Endothelial cell (in vitro differentiated cells): ENCODE data around the gene INSR. TPM values are rescaled to one million over a fixed set of nuclear protein-coding genes. Genes with fewer than 3 reads are reported as not detected.

Source experiments
- DNase-seq: peaks from one replicate; pipeline ENCODE4 v3.0.0; 2021; ENCODE audit warnings: low spot score
- H3K27ac Mint-ChIP-seq: one replicate; pipeline ENCODE4 v1.8.0; 2021; ENCODE audit warnings: mixed read lengths, inconsistent platforms; ENCODE audit not compliant: unreplicated experiment
- H3K27me3 Mint-ChIP-seq: one replicate; pipeline ENCODE4 v1.8.0; 2021; ENCODE audit warnings: mild to moderate bottlenecking, moderate library complexity, mixed read lengths, inconsistent platforms; ENCODE audit not compliant: unreplicated experiment
- H3K36me3 Mint-ChIP-seq: one replicate; pipeline ENCODE4 v1.8.0; 2021; ENCODE audit warnings: mild to moderate bottlenecking, low read depth, mixed read lengths, inconsistent platforms; ENCODE audit not compliant: unreplicated experiment
- H3K4me1 Mint-ChIP-seq: one replicate; pipeline ENCODE4 v1.8.0; 2021; ENCODE audit warnings: mild to moderate bottlenecking, mixed read lengths, inconsistent platforms; ENCODE audit not compliant: unreplicated experiment
- H3K4me3 Mint-ChIP-seq: one replicate; pipeline ENCODE4 v1.8.0; 2021; ENCODE audit warnings: mild to moderate bottlenecking, mixed read lengths, inconsistent platforms; ENCODE audit not compliant: unreplicated experiment
- H3K9me3 Mint-ChIP-seq: one replicate; pipeline ENCODE4 v1.8.0; 2021; ENCODE audit warnings: mixed read lengths, inconsistent platforms; ENCODE audit not compliant: unreplicated experiment
- total RNA-seq: library from RNA; stranded (reverse); fragmentation: NEBNext Ultra II Directional; extraction: Animal tissue kit (Norgen Biotek cat#: 25700); gene quantifications from one replicate; pipeline ENCODE4 v1.2.1, GENCODE V29; 2021; ENCODE audit not compliant: unreplicated experiment
- TF ChIP-seq, protein P1 (sequence below): fragments of 200-600 bp; sonication (generic); IDR thresholded peaks from one replicate; pipeline ENCODE4 v1.5.0; 2021; ENCODE audit warnings: antibody characterized with exemption; ENCODE audit not compliant: unreplicated experiment

The INSR gene
- total RNA-seq, 1 donor from 2014 or later: 28.9 TPM

DNA sequence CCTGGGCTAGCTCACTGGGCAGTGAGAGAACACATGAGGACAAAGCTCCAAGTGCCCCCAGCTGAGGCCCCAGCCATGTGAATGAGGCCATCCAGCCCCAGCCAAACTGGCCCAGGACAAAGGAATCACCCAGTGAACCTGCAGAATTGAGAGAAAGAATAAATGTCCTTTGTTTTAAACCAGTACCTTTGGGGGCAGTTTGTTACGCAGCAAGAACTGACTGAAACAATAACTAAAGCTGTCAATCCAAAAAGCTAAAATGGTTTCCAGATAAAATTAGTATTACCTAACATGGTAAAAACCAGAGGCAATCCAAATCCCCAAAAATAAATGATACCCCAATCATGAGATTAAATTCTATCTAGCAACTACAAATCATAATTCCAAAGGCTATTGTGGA is 155.1 kb downstream of the INSR start:
- Mint-ChIP-seq H3K36me3 (peaks cover 24% of the 10 kb centered on the region), H3K9me3 (no peaks in the 10 kb centered on the region), H3K4me1 (no peaks in the 10 kb centered on the region)

DNA sequence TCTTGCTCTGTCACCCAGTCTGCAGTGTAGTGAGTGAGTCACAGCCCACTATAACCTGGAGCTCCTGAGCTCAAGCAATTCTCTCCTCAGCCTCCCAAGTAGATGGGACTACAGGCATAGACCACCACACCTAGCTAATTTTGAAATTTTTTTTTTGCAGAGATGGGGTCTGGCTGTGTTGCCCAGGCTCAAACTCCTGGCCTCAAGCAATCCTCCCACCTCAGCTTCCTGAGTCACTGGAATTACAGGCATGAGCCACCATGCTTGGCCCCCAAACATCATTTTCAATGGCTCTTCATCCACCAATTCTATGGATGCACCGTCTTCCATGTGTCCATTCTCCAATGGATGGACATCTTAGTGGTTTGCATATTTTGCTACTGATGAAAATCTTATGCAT is 155.8 kb downstream of the INSR start:
- Mint-ChIP-seq H3K4me3 (no peak overlapping the region), H3K36me3 (peaks cover 24% of the 10 kb centered on the region), H3K27me3 (peaks cover 2% of the 10 kb centered on the region), H3K27ac (no peak overlapping the region), H3K4me1 (no peaks in the 10 kb centered on the region), H3K9me3 (no peaks in the 10 kb centered on the region)
- DNase-seq: no peak
- TF ChIP-seq, protein P1, sequence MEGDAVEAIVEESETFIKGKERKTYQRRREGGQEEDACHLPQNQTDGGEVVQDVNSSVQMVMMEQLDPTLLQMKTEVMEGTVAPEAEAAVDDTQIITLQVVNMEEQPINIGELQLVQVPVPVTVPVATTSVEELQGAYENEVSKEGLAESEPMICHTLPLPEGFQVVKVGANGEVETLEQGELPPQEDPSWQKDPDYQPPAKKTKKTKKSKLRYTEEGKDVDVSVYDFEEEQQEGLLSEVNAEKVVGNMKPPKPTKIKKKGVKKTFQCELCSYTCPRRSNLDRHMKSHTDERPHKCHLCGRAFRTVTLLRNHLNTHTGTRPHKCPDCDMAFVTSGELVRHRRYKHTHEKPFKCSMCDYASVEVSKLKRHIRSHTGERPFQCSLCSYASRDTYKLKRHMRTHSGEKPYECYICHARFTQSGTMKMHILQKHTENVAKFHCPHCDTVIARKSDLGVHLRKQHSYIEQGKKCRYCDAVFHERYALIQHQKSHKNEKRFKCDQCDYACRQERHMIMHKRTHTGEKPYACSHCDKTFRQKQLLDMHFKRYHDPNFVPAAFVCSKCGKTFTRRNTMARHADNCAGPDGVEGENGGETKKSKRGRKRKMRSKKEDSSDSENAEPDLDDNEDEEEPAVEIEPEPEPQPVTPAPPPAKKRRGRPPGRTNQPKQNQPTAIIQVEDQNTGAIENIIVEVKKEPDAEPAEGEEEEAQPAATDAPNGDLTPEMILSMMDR: no peak

More for the DNA sequence above, 155.1 kb downstream of the INSR start:
- TF ChIP-seq, protein P1: no peak
- H3K27ac Mint-ChIP-seq: no peak overlapping the region
- H3K27me3 Mint-ChIP-seq: peaks cover 2% of the 10 kb centered on the region
- no peak for DNase-seq
- no peak overlapping the region for H3K4me3 Mint-ChIP-seq

DNA sequence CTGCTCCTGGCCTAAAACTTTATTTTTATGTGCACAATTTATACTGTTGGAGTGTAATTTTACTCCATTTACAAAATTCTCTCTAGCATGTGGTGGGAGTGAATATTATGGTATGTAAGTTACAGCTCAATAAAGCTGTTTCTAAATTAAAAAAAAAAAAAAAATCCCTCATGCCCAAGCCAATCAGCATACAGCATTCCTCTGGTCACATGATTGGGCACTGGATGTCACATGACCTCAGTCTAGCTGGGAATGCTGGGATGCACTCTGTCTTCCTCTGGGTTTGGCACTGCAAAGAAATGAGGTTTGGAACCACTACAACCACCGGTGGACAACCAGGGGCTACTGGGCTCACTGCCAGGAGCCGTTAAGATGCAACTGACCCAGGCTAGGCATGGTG is 157.1 kb downstream of the INSR start:
- TF ChIP-seq, protein P1: no peak
- Mint-ChIP-seq H3K36me3 (peaks cover 21% of the 10 kb centered on the region), H3K27me3 (peaks cover 3% of the 10 kb centered on the region), H3K27ac (no peak overlapping the region), H3K4me1 (no peaks in the 10 kb centered on the region), H3K9me3 (no peaks in the 10 kb centered on the region), H3K4me3 (no peak overlapping the region)
- DNase-seq: no peak

DNA sequence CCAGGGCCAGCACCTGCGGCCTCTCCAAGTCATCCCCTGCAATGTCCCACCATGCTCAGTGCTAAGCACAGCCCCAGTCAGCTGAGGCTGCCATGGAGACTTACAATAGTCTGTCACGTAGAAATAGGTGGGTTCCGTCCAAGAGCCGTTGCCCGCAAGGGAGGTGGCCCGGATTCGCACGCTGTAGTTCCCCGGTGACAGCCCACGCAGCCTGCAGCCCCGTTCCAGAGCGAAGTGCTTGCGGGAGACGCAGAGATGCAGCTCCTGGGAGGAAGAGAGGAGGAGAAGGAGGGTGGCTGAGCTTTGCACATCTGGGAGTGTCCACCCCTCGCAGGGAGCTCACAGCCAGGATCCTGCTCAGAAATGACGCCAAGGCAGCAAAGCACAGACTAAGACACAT is 162.2 kb downstream of the INSR start:
- H3K27me3 Mint-ChIP-seq: peaks cover 5% of the 10 kb centered on the region
- no peaks in the 10 kb centered on the region for H3K4me1 Mint-ChIP-seq
- H3K27ac Mint-ChIP-seq: no peak overlapping the region
- H3K4me3 Mint-ChIP-seq: no peak overlapping the region
- TF ChIP-seq, protein P1: no peak
- no peaks in the 10 kb centered on the region for H3K9me3 Mint-ChIP-seq
- no peak for DNase-seq
- H3K36me3 Mint-ChIP-seq: peaks cover 31% of the 10 kb centered on the region

DNA sequence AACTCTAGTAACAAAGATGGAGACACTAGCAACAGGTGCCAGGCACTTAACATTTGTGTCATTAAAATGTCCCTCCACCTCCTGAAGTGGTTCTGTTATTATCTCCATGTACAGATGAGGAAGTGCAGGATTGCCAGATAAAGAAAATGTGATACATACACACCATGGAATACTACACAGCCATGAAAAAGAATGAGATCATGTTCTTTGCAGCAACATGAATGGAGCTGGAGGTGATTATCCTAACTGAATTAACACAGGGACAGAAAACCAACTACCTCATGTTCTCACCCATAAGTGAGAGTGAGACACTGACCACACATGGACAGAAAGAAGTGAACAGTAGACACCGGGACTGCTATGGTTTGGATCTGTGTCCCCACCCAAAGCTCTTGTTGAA is 164.2 kb downstream of the INSR start:
- H3K4me3 Mint-ChIP-seq: peak overlapping the region; percentile 19
- H3K27ac Mint-ChIP-seq: no peak overlapping the region
- no peaks in the 10 kb centered on the region for H3K9me3 Mint-ChIP-seq
- no peak for DNase-seq
- TF ChIP-seq, protein P1: no peak
- H3K4me1 Mint-ChIP-seq: no peaks in the 10 kb centered on the region
- peaks cover 10% of the 10 kb centered on the region for H3K27me3 Mint-ChIP-seq
- peaks cover 43% of the 10 kb centered on the region for H3K36me3 Mint-ChIP-seq
